Measurements from ENCODE around the gene ATP13A3.
"Not testable (repeated sequence)": the region's sequence is repeated elsewhere in the genome, so short reads cannot be mapped to it uniquely, and the experiment has no call there.

ATP13A3 gene

GRCh38 chr3:194500198-194500597 lies 13.4 kb upstream of the ATP13A3 start:
- no peak for DNase-seq (ENCODE audit: low read depth, low spot score)

- not testable (repeated sequence) for DNase-seq (ENCODE audit: low read depth, low spot score)
Observed at GRCh38 chr3:194499516-194499915, 12.7 kb upstream of the ATP13A3 start.

- DNase-seq (ENCODE audit: low read depth, low spot score): no peak
Observed at GRCh38 chr3:194497799-194498575, 11.2 kb upstream of the ATP13A3 start.

- no peak for DNase-seq (ENCODE audit: low read depth, low spot score)
Observed at GRCh38 chr3:194496217-194496919, 9.6 kb upstream of the ATP13A3 start.

- no peak for DNase-seq (ENCODE audit: low read depth, low spot score)
Observed at GRCh38 chr3:194494951-194495374, 8.2 kb upstream of the ATP13A3 start.

DNA sequence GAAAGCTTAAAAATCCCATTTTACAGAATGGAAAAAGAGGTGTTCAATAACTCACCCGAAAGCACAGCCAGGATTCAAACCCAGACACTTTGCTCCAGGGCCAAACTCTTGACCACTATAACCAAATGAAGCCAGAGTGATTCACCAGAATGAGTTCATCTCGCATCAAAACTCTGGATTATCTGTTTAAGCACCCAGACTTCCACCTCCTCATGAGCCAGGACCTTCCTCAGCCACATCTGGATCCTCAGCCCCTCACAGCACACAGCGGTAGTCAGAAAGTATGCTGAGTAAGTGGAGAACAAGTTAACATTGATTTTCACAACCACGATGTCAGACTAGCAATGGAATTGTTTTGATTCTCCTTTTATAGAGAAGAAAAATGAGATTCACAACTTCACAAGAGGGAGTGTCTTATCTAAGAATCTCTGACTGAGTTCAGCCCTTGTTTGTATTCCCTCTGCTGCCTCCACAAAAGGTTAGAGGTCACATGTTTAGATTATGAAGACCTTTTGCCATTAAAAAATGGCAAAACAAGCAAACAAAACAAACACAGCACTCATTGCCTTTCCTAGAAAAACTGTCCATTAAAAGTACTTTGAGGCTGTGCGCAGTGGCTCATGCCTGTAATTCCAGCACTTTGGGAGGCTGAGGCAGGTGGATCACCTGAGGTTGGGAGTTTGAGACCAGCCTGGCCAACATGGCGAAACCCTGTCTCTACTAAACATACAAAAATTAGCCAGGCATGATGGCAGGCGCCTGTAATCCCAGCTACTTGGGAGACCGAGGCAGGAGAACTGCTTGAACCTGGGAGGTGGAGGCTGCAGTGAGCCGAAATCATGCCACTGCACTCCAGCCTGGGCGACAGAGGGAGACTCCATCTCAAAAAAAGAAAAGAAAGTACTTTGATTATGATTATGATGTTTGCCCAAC lies 7.5 kb upstream of the ATP13A3 start:
- DNase-seq (ENCODE audit: low read depth, low spot score): not testable (repeated sequence)

DNA sequence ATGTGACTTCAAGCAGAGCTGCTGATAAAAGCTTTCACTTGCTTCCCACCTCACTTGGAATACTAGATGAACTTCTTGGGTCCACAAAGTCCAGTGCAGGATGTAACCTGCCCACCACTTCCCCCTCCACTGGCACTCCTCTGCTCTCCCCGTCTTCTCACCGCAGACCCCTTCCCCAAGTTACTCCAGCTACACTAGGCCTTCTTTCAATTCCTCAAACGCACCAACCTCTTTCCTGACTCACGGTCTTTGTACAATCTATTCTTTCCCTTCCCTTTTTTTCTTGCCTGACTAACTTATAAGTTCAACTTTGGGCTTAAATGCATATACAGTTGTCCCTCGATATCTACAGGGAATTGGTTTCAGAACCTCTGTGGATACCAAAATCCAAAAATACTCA lies 5.2 kb upstream of the ATP13A3 start:
- DNase-seq (ENCODE audit: low read depth, low spot score): no peak

- no peak for DNase-seq (ENCODE audit: low read depth, low spot score)
Observed at GRCh38 chr3:194489736-194490612, 3.2 kb upstream of the ATP13A3 start.

- no peak for DNase-seq (ENCODE audit: low read depth, low spot score)
Observed at GRCh38 chr3:194488055-194488742, 1.4 kb upstream of the ATP13A3 start.

DNA sequence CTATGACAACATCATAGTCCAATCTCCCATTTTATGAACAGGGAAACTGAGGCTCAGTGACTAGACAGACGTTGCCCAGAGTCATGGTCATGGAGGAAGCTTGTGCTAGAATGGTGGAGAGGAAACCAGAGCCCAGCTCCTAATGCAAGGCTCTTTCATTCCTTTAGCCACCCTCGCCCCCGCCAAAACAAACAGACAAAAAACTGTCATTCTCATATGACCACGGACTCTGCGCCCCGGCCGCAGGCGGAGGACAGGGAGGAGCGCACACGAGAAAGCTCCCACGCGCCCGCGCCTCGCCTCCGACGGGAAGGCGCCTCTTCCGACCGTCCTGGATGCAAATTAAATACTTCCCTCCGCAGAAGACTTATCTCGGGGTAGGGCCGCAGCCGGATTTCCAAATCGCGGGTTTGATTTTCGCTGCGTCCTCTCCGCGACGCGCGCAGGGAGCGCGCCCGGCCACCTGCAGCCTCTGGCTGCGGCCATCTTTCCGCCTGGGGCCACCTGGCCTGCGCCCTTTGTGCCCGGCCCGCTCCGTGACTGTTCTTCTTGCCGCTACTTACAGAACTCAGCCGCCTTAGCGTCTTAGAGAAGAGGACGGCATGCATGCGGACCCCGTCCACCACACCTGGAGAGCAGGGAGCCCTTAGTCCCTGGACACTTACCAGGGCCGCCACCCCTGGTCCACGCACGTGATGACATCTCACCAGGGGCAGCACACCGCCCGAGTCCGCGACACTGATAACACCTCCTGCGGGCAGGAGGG lies 670 bp upstream of the ATP13A3 start:
- DNase-seq (ENCODE audit: low read depth, low spot score): no peak

DNA sequence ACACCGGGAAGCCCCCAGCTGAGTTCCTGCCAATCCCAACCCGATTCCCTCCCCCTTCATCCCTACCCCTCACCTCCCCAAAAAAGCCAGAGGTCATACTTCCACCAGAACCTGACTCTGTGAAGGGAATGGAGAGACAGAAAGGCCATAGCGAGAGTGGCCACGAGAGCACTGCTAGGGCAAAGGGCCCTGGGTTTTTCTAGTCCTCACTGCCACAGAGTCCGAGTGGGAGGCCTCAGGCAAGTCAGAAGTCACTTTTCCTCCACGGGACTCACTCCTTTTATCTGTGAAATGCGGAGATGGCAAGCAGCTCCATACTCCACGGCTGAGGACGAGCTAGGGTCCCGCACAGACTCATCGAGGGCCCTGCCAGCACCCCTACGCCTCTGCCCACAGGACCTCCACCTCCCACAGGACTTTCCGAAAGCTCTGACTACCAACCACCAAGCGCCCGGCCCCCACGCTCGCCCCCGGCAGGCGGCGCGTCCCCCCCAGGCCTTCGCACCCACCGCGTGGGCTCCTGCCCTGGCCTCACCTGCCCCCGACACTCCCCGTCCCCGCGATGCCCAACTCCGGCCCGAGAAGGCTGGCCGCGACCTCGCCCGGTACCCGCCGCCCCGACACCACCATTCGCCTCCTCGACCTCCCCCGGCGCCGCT lies 792 bp downstream of the ATP13A3 start:
- DNase-seq (ENCODE audit: low read depth, low spot score): peak; percentile 32

DNA sequence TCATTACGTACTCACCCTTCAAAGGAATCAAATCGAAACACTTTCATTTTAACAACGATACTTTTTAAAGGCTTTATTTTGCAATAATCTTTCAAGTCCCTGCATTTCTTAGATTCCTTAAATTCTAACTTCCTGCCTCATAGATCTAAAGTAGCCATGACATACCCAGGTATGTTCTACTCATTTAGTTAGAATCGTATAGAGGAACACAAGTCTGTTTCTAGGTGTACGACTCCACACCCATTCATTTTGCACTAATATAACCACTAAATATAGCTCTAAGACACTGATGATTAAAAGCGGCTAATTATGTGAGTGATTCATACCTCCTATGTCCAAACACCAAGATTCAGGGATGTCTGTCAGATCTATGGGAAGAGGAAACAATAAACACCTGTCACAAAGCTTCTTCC lies 1.3 kb downstream of the ATP13A3 start:
- no peak for DNase-seq (ENCODE audit: low read depth, low spot score)

- no peak for DNase-seq (ENCODE audit: low read depth, low spot score)
Observed at GRCh38 chr3:194484614-194485013, 2.2 kb downstream of the ATP13A3 start.

GRCh38 chr3:194483850-194484249 lies 3.0 kb downstream of the ATP13A3 start:
- no peak for DNase-seq (ENCODE audit: low read depth, low spot score)

- not testable (repeated sequence) for DNase-seq (ENCODE audit: low read depth, low spot score)
Observed at GRCh38 chr3:194482830-194483229, 4.0 kb downstream of the ATP13A3 start.

- no peak for DNase-seq (ENCODE audit: low read depth, low spot score)
Observed at GRCh38 chr3:194482196-194482593, 4.6 kb downstream of the ATP13A3 start.

DNA sequence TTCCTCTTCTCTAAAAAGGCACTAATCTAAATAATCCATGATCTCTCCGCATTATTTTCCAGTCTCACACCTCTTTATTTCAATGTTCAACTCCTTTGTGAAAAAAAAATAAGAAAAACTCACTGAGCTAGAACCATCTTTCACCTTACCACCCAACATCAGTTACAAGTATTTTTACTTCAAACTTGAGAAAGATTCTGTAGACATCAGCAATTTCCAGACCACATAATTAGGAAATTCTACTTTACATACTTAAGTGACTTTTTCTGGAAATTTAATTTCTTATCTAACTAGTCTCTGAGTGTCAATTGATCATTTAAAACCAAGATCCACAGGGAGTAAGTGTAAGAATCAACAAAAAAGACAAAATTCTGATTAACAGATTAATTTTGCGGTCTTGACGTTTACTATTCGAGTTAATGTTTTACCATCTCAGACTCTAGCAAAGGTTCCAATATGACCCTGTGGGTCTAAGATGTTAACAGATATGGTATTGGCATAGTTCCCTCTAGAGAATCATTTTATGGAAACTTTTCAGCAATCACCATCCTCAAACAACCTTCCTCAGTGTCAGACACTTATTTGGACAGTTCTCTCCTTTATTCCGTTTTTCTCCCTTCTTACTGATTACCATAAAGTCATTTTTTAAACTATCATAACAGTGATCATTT lies 5.1 kb downstream of the ATP13A3 start:
- no peak for DNase-seq (ENCODE audit: low read depth, low spot score)

- no peak for DNase-seq (ENCODE audit: low read depth, low spot score)
Observed at GRCh38 chr3:194481103-194481502, 5.7 kb downstream of the ATP13A3 start.

GRCh38 chr3:194476784-194477183 lies 10.0 kb downstream of the ATP13A3 start:
- DNase-seq (ENCODE audit: low read depth, low spot score): no peak

All from activated naive CD8-positive, alpha-beta T cell treated with anti-CD3 and anti-CD28 coated beads, Interleukin-2, amount 50 U/mL, for 16 hours (primary cell).